GM23248 (cell line): ENCODE measurements around the gene CTNNA3.

Source experiments
- EZH2 ChIP-seq: fragments of 200-600 bp; sonication (generic); IDR thresholded peaks from 2 replicates; pipeline ENCODE4 v1.6.1; 2018; ENCODE audit warnings: antibody characterized with exemption, mild to moderate bottlenecking; ENCODE audit not compliant: insufficient read depth, poor library complexity, severe bottlenecking
- EZH2phosphoT487 ChIP-seq: fragments of 200-600 bp; sonication (generic); IDR thresholded peaks from 2 replicates; pipeline ENCODE4 v1.6.1; 2018; ENCODE audit warnings: antibody characterized with exemption, moderate library complexity, mild to moderate bottlenecking, low read depth; ENCODE audit not compliant: insufficient read depth

- TF ChIP-seq EZH2 = no peak
- TF ChIP-seq EZH2phosphoT487 = no peak
These were observed 949.3 kb downstream of the CTNNA3 start for GRCh38 chr10:66746711-66747110.
